ENCODE measurements around the gene POM121C. TPM values are rescaled to one million over a fixed set of nuclear protein-coding genes. Genes with fewer than 3 reads are reported as not detected.
"Not testable (repeated sequence)": the region's sequence is repeated elsewhere in the genome, so short reads cannot be mapped to it uniquely, and the experiment has no call there.

POM121C gene
- total and polyA plus RNA-seq, 2 of the 4 experiments (the other 2 are of a cell fraction): 6.1 to 18.3 TPM

- H2BK15ac ChIP-seq (ENCODE audit: low read depth, low read length); H3K9me3 ChIP-seq (ENCODE audit: control insufficient read depth, insufficient read depth, low read length); H3K9me1 ChIP-seq (ENCODE audit: insufficient read depth, low read length); H2AFZ ChIP-seq (replicated peaks; ENCODE audit: low read length, poor library complexity); H4K5ac ChIP-seq (ENCODE audit: low read depth, low read length); H3K27ac ChIP-seq (ENCODE audit: insufficient read depth, low read length); H3K4me1 ChIP-seq (ENCODE audit: control insufficient read depth, insufficient read depth, low read length); H3K18ac ChIP-seq (ENCODE audit: low read depth, low read length); H2AK9ac ChIP-seq (replicated peaks; ENCODE audit: low read depth, low read length, poor library complexity); H2BK20ac ChIP-seq (ENCODE audit: low read depth, low read length); H3K4me2 ChIP-seq (ENCODE audit: low read depth, low read length); H3K14ac ChIP-seq (replicated peaks; ENCODE audit: low read depth, low read length); H3K27me3 ChIP-seq (ENCODE audit: control insufficient read depth, insufficient read depth, low read length); H3K23ac ChIP-seq (ENCODE audit: low read depth, low read length); H3K9ac ChIP-seq (ENCODE audit: low read depth, low read length); POLR2A ChIA-PET (ENCODE audit: unreplicated experiment); H4K91ac ChIP-seq (ENCODE audit: insufficient read depth, low read depth, low read length); H4K8ac ChIP-seq (ENCODE audit: low read depth in 2 of 2, low read length in 2 of 2); BruUV-seq (replicated peaks); H3K56ac ChIP-seq (ENCODE audit: extremely low read depth, insufficient read depth, low read length); ATAC-seq (ENCODE audit: low read depth); H2AK5ac ChIP-seq (ENCODE audit: low read depth, low read length); DNase-seq; H2BK5ac ChIP-seq (ENCODE audit: low read depth, low read length, poor library complexity, severe bottlenecking); H4K20me1 ChIP-seq (ENCODE audit: insufficient read depth, low read length); H2BK120ac ChIP-seq (ENCODE audit: low read depth, low read length); H3K4ac ChIP-seq (ENCODE audit: low read depth, low read length); dilution Hi-C loops (cut with HindIII; ENCODE audit: low sequenced_read_pairs, unreplicated experiment); intact Hi-C loops (cut with micrococcal nuclease); in situ Hi-C loops (cut with MboI; ENCODE audit: low sequenced_read_pairs); H3K4me3 ChIP-seq (ENCODE audit: insufficient read depth, low read depth, low read length); CTCF ChIA-PET: not testable (repeated sequence)
- H3K36me3 ChIP-seq (ENCODE audit: control insufficient read depth, insufficient read depth, low read length): peaks cover 40% of the 10 kb centered on the region
- H3K79me1 ChIP-seq (ENCODE audit: low read depth in 1 of 2, low read length in 2 of 2): peaks cover 2 to 12% of the 10 kb centered on the region in 2 experiments; a peak in 3 of 4 replicates
- WGBS, 2 experiments (ENCODE audit: extremely low coverage in 2 of 2, insufficient read length in 1 of 2): no CpG with 5 or more reads among the region's 20 CpGs
Measured at GRCh38 chr7:75418292-75418858, 67.7 kb downstream of the POM121C start.

- H2AK9ac ChIP-seq (replicated peaks; ENCODE audit: low read depth, low read length, poor library complexity); H3K4me3 ChIP-seq (ENCODE audit: insufficient read depth, low read depth, low read length); H3K4me2 ChIP-seq (ENCODE audit: low read depth, low read length); H2BK15ac ChIP-seq (ENCODE audit: low read depth, low read length); H4K20me1 ChIP-seq (ENCODE audit: insufficient read depth, low read length); H3K56ac ChIP-seq (ENCODE audit: extremely low read depth, insufficient read depth, low read length); H2BK120ac ChIP-seq (ENCODE audit: low read depth, low read length); H3K9me1 ChIP-seq (ENCODE audit: insufficient read depth, low read length); in situ Hi-C loops (cut with MboI; ENCODE audit: low sequenced_read_pairs); H3K9ac ChIP-seq (ENCODE audit: low read depth, low read length); H2BK5ac ChIP-seq (ENCODE audit: low read depth, low read length, poor library complexity, severe bottlenecking); H3K23ac ChIP-seq (ENCODE audit: low read depth, low read length); H3K18ac ChIP-seq (ENCODE audit: low read depth, low read length); H4K8ac ChIP-seq (ENCODE audit: low read depth in 2 of 2, low read length in 2 of 2); H2BK20ac ChIP-seq (ENCODE audit: low read depth, low read length); H2AK5ac ChIP-seq (ENCODE audit: low read depth, low read length); H3K27me3 ChIP-seq (ENCODE audit: control insufficient read depth, insufficient read depth, low read length); H3K14ac ChIP-seq (replicated peaks; ENCODE audit: low read depth, low read length); H4K91ac ChIP-seq (ENCODE audit: insufficient read depth, low read depth, low read length); CTCF ChIA-PET; dilution Hi-C loops (cut with HindIII; ENCODE audit: low sequenced_read_pairs, unreplicated experiment); H3K27ac ChIP-seq (ENCODE audit: insufficient read depth, low read length); BruUV-seq (replicated peaks); intact Hi-C loops (cut with micrococcal nuclease); H3K4ac ChIP-seq (ENCODE audit: low read depth, low read length); H2AFZ ChIP-seq (replicated peaks; ENCODE audit: low read length, poor library complexity); ATAC-seq (ENCODE audit: low read depth); DNase-seq; H3K9me3 ChIP-seq (ENCODE audit: control insufficient read depth, insufficient read depth, low read length); POLR2A ChIA-PET (ENCODE audit: unreplicated experiment); H4K5ac ChIP-seq (ENCODE audit: low read depth, low read length); H3K4me1 ChIP-seq (ENCODE audit: control insufficient read depth, insufficient read depth, low read length): not testable (repeated sequence)
- WGBS, 2 experiments (ENCODE audit: extremely low coverage in 2 of 2, insufficient read length in 1 of 2): no CpG with 5 or more reads among the region's 9 CpGs
- Histone ChIP-seq H3K36me3 (ENCODE audit: control insufficient read depth, insufficient read depth, low read length) (peaks cover 39% of the 10 kb centered on the region), H3K79me1 (ENCODE audit: low read depth in 1 of 2, low read length in 2 of 2) (peaks cover 2 to 12% of the 10 kb centered on the region in 2 experiments; a peak in 3 of 4 replicates)
Measured at GRCh38 chr7:75416787-75417186, 69.3 kb downstream of the POM121C start.
